M059J (cell line): ENCODE data around the gene UQCR11. TPM values are rescaled to one million over a fixed set of nuclear protein-coding genes. Genes with fewer than 3 reads are reported as not detected.

Experiments used
- DNase-seq: peaks from one replicate; pipeline ENCODE4 v3.0.0-alpha.2; 2012; ENCODE audit warnings: low read depth
- total RNA-seq: library from RNA; depleted of rRNA; stranded (reverse); fragments of >200 nt; shearing (Covaris generic); gene quantifications from 2 replicates; pipeline ENCODE4 v1.2.3, GENCODE V29; 2014

The UQCR11 gene
- total RNA-seq, 1 experiment from 2014 or later, result 105 TPM

- DNase-seq, result no peak
Measured at GRCh38 chr19:1616875-1617274, 11.6 kb upstream of the UQCR11 start.

DNA sequence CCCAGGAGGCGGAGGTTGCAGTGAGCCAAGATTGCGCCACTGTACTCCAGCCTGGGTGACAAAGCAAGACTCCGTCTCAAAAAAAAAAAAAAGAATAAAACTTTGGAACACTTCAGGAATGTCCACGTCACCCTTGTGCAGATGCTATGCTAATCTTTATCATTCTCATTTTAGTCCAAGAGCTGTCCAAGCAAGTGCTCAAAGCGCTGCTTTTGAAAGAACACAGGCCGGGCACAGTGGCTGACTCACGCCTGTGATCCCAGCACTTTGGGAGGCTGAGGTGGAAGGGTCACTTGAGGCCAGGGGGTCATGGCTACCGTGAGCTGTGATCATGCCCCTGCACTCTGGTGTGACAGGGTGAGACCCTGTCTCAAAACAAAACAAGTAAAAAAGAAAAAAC is 11.1 kb upstream of the UQCR11 start:
- DNase-seq, result no peak

GRCh38 chr19:1615156-1615765 is 10.0 kb upstream of the UQCR11 start:
- no peak for DNase-seq

- no peak for DNase-seq
Measured at GRCh38 chr19:1613808-1614570, 8.7 kb upstream of the UQCR11 start.

- DNase-seq, result no peak
Measured at GRCh38 chr19:1613146-1613545, 7.9 kb upstream of the UQCR11 start.

- no peak for DNase-seq
Measured at GRCh38 chr19:1612114-1613086, 7.1 kb upstream of the UQCR11 start.

- DNase-seq, result no peak
Measured at GRCh38 chr19:1611353-1611752, 6.1 kb upstream of the UQCR11 start.

DNA sequence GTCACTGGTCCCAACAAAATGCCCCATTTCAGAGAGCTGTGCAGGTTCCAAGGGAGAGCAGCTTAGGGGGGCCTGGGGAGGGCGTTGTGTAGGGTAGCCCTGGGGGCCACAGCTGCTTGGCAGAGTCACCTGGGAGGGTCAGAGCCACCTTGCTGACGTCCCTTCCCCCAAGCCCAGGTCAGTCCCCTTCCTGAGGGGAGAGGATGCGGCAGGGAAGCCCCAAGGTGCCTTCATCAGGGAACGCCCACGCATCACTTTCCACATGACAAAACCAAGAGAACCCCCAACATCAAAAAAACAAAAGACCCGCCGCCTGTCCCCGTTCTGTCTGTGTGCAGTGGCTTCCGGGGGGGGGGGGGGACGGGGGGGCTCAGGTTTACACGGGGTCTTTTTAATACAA is 5.3 kb upstream of the UQCR11 start:
- no peak for DNase-seq

DNA sequence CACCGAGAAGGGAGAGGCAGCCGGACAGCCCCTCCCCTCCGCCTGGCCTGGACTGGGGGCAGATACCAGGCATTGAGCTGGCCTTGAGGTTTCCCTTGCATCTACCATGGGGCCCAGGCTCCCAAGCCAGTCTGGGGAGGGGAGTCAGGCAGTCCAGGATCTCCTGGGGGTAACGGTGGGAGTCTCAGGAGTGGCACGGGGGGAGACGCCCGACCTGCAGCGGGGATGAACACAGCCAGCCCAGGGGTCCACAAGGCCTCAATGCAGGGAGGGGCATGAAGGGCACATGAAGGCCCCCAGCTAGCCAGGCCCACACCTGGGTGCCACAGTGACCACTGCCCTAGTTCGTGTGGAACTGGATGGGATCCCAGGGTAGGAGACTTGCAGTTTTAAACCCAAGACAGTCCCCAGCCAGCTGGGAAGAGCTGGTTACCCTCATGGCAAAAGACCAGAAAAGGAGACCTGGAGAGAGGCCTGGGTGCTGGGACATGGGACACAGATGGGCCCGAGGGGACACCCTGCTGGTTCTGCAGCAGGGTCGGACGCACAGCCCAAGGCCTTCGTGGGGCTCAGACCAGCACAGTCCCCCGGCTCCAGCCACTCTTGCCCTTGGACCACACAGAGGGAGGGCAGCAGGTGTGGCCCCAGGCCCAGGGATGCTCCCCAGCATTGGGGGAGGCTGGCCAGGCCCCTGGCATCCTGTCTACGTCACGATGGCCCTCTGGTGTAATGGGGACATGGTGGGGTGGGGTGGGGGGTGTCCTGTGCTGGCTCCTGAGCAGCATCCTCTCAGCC is 4.6 kb upstream of the UQCR11 start:
- no peak for DNase-seq

DNA sequence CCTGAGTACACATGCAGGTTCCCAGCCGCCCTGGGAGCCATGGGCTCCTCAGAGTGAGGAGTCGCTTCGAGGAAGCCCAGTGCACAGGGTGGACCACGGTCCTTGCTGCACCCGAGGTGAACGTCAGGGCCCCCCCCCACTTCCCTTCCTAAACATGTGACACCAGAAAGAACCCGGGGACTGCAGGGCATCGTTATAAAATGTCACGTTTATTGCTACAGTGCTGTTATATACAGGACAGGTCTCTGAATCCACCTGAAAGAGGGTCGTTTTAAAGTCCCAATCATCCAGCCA is 3.8 kb upstream of the UQCR11 start:
- DNase-seq, result no peak

DNA sequence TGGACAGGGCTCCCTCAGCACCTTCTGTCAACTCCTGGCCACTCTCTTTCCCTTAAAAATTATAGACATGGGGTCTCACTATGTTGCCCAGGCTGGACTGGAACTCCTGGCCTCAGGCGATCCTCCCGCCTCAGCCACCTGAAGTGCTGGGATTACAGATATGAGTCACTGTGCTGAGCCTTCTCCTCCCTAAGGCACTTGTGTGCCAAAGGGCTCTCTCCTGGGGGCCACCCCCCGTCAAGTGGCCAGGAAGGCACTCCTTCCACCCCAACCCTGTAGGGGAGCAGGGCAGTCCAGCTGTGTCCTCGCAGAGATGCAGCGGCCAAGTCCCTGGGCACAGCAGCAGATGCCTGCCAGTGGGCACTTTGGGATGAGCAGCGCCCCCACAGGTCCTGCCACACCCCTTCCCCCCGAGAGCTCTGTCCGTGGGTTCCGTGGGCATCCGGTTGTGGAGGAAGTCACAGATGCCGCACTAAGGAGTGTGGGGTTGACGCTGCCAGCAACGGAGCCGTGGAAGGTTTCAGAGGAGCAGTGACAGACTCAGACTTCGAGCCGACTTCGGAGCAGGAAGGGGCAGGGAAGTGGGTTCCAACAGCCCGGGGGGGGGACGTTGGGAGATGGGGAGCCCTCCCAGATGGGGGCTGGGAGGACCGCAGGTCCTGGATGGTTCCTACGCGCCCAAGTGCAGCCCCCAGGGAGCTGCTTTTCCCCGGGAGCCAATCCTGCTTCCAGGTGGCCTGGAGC is 3.3 kb upstream of the UQCR11 start:
- DNase-seq, result peak; percentile 83

GRCh38 chr19:1606138-1606651 is 933 bp upstream of the UQCR11 start:
- no peak for DNase-seq

- no peak for DNase-seq
Measured at GRCh38 chr19:1602091-1602707, 3.1 kb downstream of the UQCR11 start.

DNA sequence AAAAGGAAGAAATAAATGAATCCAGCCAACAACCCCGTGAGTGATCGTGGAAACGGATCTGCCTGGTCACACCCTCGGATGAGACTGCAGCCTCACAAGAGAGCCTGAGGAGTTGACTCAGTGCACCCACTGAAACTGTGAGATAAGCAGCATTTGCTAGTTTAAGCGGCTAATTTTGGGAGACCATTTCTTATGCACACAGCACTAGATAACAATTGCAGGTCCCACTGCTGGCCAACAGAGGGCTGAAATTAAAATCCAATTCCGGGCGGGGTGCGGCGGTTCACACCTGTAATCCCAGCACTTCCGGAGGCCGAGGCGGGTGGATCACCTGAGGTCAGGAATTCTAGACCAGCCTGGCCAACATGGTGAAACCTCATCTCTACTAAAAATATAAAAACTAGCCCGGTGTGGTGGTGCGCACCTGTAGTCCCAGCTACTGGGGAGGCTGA is 3.6 kb downstream of the UQCR11 start:
- DNase-seq, result no peak

DNA sequence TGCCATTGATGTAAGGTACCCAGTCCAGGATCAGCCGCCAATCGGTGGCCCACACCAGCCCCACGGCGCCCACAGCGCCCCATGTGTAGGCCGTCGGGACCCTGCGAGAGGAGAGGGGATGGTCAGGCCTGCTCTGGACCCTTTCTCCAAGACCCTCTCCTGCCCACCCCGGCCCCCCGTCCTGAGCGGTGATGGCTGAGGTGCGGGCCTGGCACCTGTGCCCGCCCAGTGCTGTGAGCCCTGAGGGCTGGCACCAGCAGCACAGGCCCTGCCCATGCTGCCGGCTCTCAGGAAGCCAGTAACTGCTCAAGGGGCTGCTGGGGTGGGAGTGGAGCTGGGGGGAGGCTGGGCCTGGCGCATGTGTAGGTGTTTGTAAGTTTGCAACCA is 5.8 kb downstream of the UQCR11 start:
- DNase-seq, result no peak

DNA sequence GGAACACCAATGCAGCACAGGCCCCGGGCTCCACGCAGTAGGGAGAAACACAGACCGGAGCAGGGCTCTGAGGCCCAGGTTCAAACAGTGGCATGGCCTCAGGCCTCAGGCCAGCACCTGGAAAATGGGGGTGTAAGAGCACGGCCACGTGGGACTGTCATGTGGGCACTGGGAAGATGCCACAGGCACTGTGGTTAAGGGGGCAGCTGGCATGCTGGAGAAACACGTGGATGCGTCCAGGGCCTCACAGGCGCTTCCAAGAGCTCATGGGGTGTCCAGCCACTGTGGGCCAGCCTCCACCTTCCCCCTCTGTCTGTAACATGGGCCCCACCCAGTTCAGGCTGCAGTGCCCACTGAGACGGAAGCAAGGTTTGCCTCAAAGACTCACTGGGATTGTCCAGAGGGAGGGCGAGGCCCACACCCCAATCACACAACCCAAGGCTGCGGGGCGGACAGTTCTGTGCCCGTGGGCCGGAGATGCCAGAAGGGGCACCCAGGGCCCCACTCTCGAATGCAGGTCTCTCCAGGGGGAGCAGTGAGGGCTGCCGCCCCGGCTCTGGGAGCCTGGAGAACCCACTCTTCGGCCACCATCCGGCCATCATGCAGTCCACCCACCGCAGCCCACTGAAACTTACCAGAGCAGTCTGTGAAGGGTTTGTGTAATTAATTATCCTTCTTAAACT is 6.3 kb downstream of the UQCR11 start:
- DNase-seq, result no peak

DNA sequence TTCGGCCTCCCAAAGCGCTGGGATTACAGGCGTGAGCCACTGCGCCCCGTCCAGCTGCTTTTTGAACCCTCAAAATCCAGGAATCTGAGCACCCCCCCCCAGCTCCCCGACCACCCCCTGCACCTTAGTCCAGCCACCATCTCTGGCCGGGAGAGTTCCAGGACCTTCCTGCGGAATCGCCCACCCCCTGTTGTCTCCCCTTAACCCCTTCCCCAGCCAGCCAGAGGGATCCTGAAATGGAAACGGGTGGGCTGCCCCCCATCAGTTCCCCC is 11.8 kb downstream of the UQCR11 start:
- no peak for DNase-seq

DNA sequence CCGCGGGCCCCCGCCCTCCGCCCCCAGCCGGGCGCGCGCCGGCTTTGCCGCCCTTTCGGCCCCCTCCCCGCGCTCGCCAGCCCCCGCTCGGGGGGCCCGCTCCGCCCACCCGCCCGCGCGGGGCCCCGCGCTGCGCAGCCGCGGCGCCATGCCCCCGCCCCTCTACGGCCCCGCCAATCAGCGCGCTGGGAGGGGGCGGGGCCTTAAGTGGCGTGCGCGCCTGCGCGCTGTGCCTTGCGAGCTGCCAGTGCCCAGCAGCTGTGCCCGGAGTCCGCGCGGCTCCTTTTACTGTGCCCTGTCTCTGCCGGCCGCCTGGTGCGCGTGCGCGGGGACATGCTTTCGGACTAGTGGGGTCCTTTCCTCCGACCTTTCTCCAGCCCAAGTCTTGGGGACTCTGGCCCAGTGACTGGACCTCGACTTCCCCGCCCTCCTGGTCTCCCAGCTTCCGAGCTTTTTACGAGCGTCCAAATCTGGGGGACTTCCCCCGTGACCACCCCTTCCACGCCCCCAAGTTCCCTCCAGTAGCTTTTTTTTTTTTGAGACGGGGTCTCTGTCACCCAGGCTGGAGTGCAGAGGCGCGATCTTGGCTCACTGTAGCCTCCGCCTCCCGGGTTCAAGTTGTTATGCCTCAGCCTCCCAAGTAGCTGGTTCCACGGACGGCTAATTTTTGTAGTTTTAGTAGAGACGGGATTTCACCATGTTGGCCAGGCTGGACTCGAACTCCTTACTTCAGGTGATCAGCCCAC is 12.3 kb downstream of the UQCR11 start, which contains the start of gene MBD3:
Gene MBD3, minus strand, starts transcription at position 111 of the 746 bp plus-strand sequence. CDS start 234 bp downstream, outside the sequence.
- DNase-seq, result peak; percentile 91
